Ovary (tissue), 9 donors: ENCODE data around the gene CD79A. TPM values are rescaled to one million over a fixed set of nuclear protein-coding genes. Genes with fewer than 3 reads are reported as not detected.

ENCODE experiments used
- DNase-seq, 5 donors: peaks; one replicate each; pipeline ENCODE4 v3.0.0-alpha.2; 2019 to 2020
- H3K27ac ChIP-seq, 2 donors: fragments of 200-600 bp; one replicate each; pipeline versions ENCODE4 v1.5.1 to v1.8.0; 2019 to 2022
- H3K27me3 ChIP-seq: fragments of 200-600 bp; one replicate; pipeline ENCODE4 v1.8.0; 2022
- H3K36me3 ChIP-seq: fragments of 200-600 bp; sonication (generic); one replicate; pipeline ENCODE4 v1.5.1; 2019
- H3K4me1 ChIP-seq: one replicate; pipeline ENCODE4 v1.8.1; 2013; ENCODE audit warnings: mild to moderate bottlenecking, moderate library complexity; ENCODE audit not compliant: insufficient read depth
- H3K4me3 ChIP-seq: fragments of 200-600 bp; sonication (generic); one replicate; pipeline ENCODE4 v1.5.1; 2017
- H3K9me3 ChIP-seq, 2 donors: fragments of 200-600 bp in 1 of 2; sonication (generic) in 1 of 2; one replicate each; pipeline versions ENCODE4 v1.5.1 to v1.8.1; 2013 to 2019; ENCODE audit warnings: mild to moderate bottlenecking in 1 of 2, moderate library complexity in 1 of 2
- CTCF ChIP-seq, 3 donors: fragments of 450-650 bp in 2 of 3; fragments of 200-600 bp in 1 of 3; IDR thresholded peaks; one replicate each; pipeline versions ENCODE4 v1.5.1 to v1.8.0; 2016 to 2022; ENCODE audit warnings: antibody characterized with exemption in 3 of 3, mild to moderate bottlenecking in 1 of 3
- EP300 ChIP-seq: sonication (generic); formaldehyde crosslinking; IDR thresholded peaks from one replicate; pipeline ENCODE4 v1.6.1; 2017; ENCODE audit warnings: antibody characterized with exemption
- POLR2A ChIP-seq: fragments of 450-650 bp; IDR thresholded peaks from one replicate; pipeline ENCODE4 v1.6.1; 2017; ENCODE audit warnings: antibody characterized with exemption, mild to moderate bottlenecking, moderate library complexity
- WGBS, 3 donors: extraction: QIAGEN DNeasy Blood & Tissue Kit in 1 of 3; methylation state at CpG; one replicate each; pipeline versions ENCODE4 v1.1.5 to v1.1.7; 2013 to 2017; 5-methylcytosine and 5-hydroxymethylcytosine counted together
- intact Hi-C, 4 donors: fragments of 100-400 bp; cut with DNase I; formaldehyde crosslinking; loops; one replicate each; pipeline versions ENCODE4 v1.11.0 to v1.15.1; 2022 to 2023
- polyA plus RNA-seq, 2 donors: library from polyadenylated mRNA; stranded (reverse); fragments of 200-250 nt in 1 of 2; fragments of 350-450 nt in 1 of 2; fragmentation: Illumina TruSeq in 1 of 2; extraction: RNeasy Lipid Tissue Mini Kit (QIAGEN cat#74804) in 1 of 2; gene quantifications; one replicate each; pipeline ENCODE4 v1.2.3, GENCODE V29; 2013 to 2014
- total RNA-seq, 7 donors: library from RNA; depleted of rRNA in 2 of 7; stranded (reverse); fragments of >200 nt in 2 of 7; fragmentation: NEBNext Ultra II Directional in 3 of 7; extraction: Animal tissue kit (Norgen Biotek cat#: 25700) in 3 of 7; gene quantifications; one replicate each; pipeline versions ENCODE4 v1.1.0 to v1.2.4, GENCODE V29; 2016 to 2023
- donor health status: DM: no; HTN: no; CAD: no; lungs with moderate emphysema.
- donor health status: DM: no; HTN: no; CAD: no.
- donor health status: Bipolar disorder and iron deficiency.
- donor health status: DM: yes; HTN: yes; CAD: no.
- donor health status: DM: no; HTN: no; CAD: no.
- donor health status: DM: yes; HTN: yes; CAD: no.

The CD79A gene
- total and polyA plus RNA-seq, 9 donors = 0.25 to 1.4 (median 0.63) TPM; not detected in 1

DNA sequence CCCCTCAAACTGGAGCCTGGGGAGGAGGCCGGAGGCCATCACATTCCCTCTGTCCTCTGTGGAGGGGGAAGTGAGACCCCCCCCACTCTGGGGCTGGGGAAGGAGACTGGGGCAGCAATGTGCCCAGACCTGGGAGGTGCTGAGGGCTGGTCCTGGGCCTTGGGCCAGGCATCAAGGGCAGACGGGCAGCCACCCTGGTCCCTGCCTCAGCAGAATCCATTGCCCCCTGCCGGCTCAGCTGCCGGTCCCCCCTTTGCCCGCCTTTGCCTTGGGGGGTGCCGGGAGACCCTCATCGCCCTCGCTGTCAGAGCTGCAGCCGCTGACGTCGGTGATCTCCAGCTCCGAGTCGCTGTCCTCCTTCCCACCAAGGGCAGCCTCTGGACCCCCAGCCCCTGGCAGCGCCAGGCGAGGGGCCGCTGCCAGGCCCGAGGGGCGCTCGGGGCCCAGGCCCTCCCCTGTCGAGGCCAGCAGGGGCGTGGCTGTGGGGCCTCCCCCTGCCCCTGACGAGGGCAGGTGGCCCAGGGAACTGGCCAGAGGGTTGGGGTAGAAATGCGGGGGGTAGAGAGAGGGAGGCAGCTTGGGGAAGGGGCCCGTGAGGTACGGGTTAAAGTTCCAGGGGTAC lies 31.0 kb downstream of the CD79A start:
- Histone ChIP-seq H3K27ac (no peak overlapping the region), H3K4me3 (no peak overlapping the region), H3K36me3 (no peaks in the 10 kb centered on the region), H3K27me3 (no peaks in the 10 kb centered on the region), H3K4me1 (no peaks in the 10 kb centered on the region), H3K9me3 (no peaks in the 10 kb centered on the region)
- DNase-seq = no peak
- TF ChIP-seq CTCF (IDR thresholded peaks at IDR 0.05) (no peak), EP300 (no peak), POLR2A (no peak)
- WGBS, 3 donors = 75 to 77% (median 76%) methylated on average over 23 to 25 of the region's 25 CpGs
- intact Hi-C loops = no loop called here

- Histone ChIP-seq H3K27ac (no peak overlapping the region), H3K4me3 (no peak overlapping the region), H3K36me3 (no peaks in the 10 kb centered on the region), H3K9me3 (no peaks in the 10 kb centered on the region), H3K27me3 (no peaks in the 10 kb centered on the region), H3K4me1 (no peaks in the 10 kb centered on the region)
- no peak for DNase-seq
- TF ChIP-seq POLR2A (no peak), CTCF (IDR thresholded peaks at IDR 0.05) (no peak), EP300 (no peak)
- WGBS, 3 donors = 62 to 67% (median 63%) methylated on average over 11 of the region's 11 CpGs
- intact Hi-C loops = no loop called here
These were observed 31.8 kb downstream of the CD79A start for GRCh38 chr19:41908724-41909464.

- Histone ChIP-seq H3K27ac (no peak overlapping the region), H3K36me3 (no peaks in the 10 kb centered on the region), H3K4me1 (no peaks in the 10 kb centered on the region), H3K9me3 (no peaks in the 10 kb centered on the region), H3K4me3 (no peak overlapping the region), H3K27me3 (no peaks in the 10 kb centered on the region)
- WGBS, 3 donors = 32 to 38% (median 37%) methylated on average over 13 of the region's 13 CpGs
- DNase-seq = no peak
- intact Hi-C loops = no loop called here
- TF ChIP-seq CTCF (IDR thresholded peaks at IDR 0.05) (no peak), POLR2A (no peak), EP300 (no peak)
These were observed 32.6 kb downstream of the CD79A start for GRCh38 chr19:41909706-41910105.

GRCh38 chr19:41910240-41910991 lies 33.3 kb downstream of the CD79A start:
- TF ChIP-seq POLR2A (no peak), EP300 (no peak), CTCF (IDR thresholded peaks at IDR 0.05) (no peak)
- no peak overlapping the region for H3K4me3 ChIP-seq
- H3K36me3 ChIP-seq = no peaks in the 10 kb centered on the region
- no peaks in the 10 kb centered on the region for H3K27me3 ChIP-seq
- no peaks in the 10 kb centered on the region for H3K9me3 ChIP-seq
- H3K4me1 ChIP-seq = no peaks in the 10 kb centered on the region
- no peak overlapping the region for H3K27ac ChIP-seq
- no peak for DNase-seq
- intact Hi-C loops = no loop called here
- WGBS, 3 donors = 47 to 61% (median 57%) methylated on average over 12 of the region's 12 CpGs
